Fibroblast of pulmonary artery (primary cell): ENCODE measurements around the gene WDR19.
A peak's percentile ranks its signal among the peaks of the same experiment; 100 is the strongest.

Source experiments
- DNase-seq: peaks from one replicate; pipeline ENCODE4 v3.0.0-alpha.2; 2010; ENCODE audit warnings: low read depth
- H3K4me3 ChIP-seq: replicated peaks from 2 replicates; pipeline ENCODE4 v1.5.1; 2011; ENCODE audit warnings: low read depth, mild to moderate bottlenecking, control low read depth, low read length, moderate library complexity
- TF ChIP-seq, protein P1 (sequence below): IDR thresholded peaks from 2 replicates; pipeline ENCODE4 v1.5.1; 2011; ENCODE audit warnings: mild to moderate bottlenecking, control low read depth, low read length, inconsistent platforms; ENCODE audit errors: missing control alignments

WDR19 gene

GRCh38 chr4:39201963-39202362 lies 19.6 kb downstream of the WDR19 start:
- TF ChIP-seq, protein P1, sequence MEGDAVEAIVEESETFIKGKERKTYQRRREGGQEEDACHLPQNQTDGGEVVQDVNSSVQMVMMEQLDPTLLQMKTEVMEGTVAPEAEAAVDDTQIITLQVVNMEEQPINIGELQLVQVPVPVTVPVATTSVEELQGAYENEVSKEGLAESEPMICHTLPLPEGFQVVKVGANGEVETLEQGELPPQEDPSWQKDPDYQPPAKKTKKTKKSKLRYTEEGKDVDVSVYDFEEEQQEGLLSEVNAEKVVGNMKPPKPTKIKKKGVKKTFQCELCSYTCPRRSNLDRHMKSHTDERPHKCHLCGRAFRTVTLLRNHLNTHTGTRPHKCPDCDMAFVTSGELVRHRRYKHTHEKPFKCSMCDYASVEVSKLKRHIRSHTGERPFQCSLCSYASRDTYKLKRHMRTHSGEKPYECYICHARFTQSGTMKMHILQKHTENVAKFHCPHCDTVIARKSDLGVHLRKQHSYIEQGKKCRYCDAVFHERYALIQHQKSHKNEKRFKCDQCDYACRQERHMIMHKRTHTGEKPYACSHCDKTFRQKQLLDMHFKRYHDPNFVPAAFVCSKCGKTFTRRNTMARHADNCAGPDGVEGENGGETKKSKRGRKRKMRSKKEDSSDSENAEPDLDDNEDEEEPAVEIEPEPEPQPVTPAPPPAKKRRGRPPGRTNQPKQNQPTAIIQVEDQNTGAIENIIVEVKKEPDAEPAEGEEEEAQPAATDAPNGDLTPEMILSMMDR = no peak
- DNase-seq = no peak
- H3K4me3 ChIP-seq = no peak overlapping the region

GRCh38 chr4:39204543-39204942 lies 22.2 kb downstream of the WDR19 start:
- TF ChIP-seq, protein P1 = no peak
- no peak for DNase-seq

GRCh38 chr4:39205000-39205399 lies 22.7 kb downstream of the WDR19 start:
- TF ChIP-seq, protein P1 = no peak
- H3K4me3 ChIP-seq = no peak overlapping the region
- peak; percentile 2 for DNase-seq

More at GRCh38 chr4:39204543-39204942, 22.2 kb downstream of the WDR19 start:
- H3K4me3 ChIP-seq = no peak overlapping the region

DNA sequence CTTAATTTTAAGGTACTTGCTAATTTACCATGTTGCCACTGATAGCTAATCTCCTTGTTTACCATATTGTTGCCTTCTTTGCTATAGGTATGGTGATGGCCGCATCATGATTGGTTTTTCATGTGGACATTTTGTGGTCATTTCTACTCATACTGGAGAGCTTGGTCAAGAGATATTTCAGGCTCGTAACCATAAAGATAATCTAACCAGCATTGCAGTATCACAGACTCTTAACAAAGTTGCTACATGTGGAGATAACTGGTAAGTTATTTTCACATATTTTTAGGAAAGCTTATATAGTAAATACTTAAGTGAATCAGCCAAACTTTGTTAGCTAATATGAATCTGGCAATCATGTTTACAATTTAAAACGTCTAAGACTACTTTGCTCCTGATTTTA lies 23.1 kb downstream of the WDR19 start:
- TF ChIP-seq, protein P1 = no peak
- H3K4me3 ChIP-seq = no peak overlapping the region
- no peak for DNase-seq

- H3K4me3 ChIP-seq = no peak overlapping the region
- peak; percentile 11 for DNase-seq
- TF ChIP-seq, protein P1 = no peak
Observed at GRCh38 chr4:39227906-39228305, 45.6 kb downstream of the WDR19 start.

- TF ChIP-seq, protein P1 = no peak
- DNase-seq = no peak
- H3K4me3 ChIP-seq = no peak overlapping the region
Observed at GRCh38 chr4:39228377-39228776, 46.0 kb downstream of the WDR19 start.

DNA sequence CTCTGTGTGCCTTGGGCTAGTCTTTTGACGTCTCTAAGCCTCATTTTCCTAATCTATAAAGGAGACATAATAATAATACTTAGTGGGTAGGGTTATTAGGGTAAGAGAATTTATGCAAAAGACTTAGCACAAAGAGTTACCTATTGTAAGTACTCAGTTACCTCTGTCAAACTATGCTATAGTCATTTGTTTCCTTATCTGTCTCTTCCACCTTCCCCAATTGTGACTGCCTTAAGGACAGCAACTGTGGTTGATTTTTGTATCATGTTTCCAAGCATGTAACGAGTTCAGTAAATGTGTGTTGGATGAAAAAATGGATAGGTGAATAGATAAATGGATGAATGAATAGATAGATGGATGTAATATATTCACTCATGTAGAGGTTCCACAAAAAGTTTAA lies 48.1 kb downstream of the WDR19 start:
- TF ChIP-seq, protein P1 = no peak
- no peak for DNase-seq
- H3K4me3 ChIP-seq = no peak overlapping the region
